ENCODE data around the gene KLHL6. TPM values are rescaled to one million over a fixed set of nuclear protein-coding genes. Genes with fewer than 3 reads are reported as not detected.

KLHL6 gene
- 1 to 10 TPM in 3 of 4 donors, under 1 TPM in 1; 0.67 to 2.7 (median 1.0) TPM for total RNA-seq

- no peak for TF ChIP-seq CTCF (IDR thresholded peaks at IDR 0.05)
- peak in 1 of 2 donors; percentile 22 for TF ChIP-seq POLR2A (IDR thresholded peaks at IDR 0.05)
- DNase-seq = peak in 1 of 2 donors; percentile 8
- H3K9me3 ChIP-seq = no peaks in the 10 kb centered on the region
- no peaks in the 10 kb centered on the region for H3K27me3 ChIP-seq
- H3K27ac ChIP-seq = peak within 1 kb of the TSS in 2 of 3 donors; percentile 17 to 26
- H3K4me1 ChIP-seq = no peaks in the 10 kb centered on the region
- WGBS, 2 donors = 57 to 61% methylated on average over 9 of the region's 9 CpGs
- no peaks in the 10 kb centered on the region for H3K36me3 ChIP-seq
- H3K4me3 ChIP-seq (replicated peaks in 1 of 3) = no peak within 1 kb of the TSS
- intact Hi-C loops (cut with DNase I) = no loop called here
These were observed at the start of gene KLHL6 for GRCh38 chr3:183555541-183556081. TSS of gene KLHL6 (minus strand) at chr3:183555706. CDS start at chr3:183555653, 53 bp downstream.

- TF ChIP-seq CTCF (IDR thresholded peaks at IDR 0.05) (no peak), POLR2A (IDR thresholded peaks at IDR 0.05) (no peak)
- DNase-seq = no peak
- H3K4me1 ChIP-seq = no peaks in the 10 kb centered on the region
- no peak overlapping the region for H3K4me3 ChIP-seq (replicated peaks in 1 of 3)
- 46 to 88% methylated on average over 1 of the region's 1 CpG for WGBS, 2 donors
- intact Hi-C loops (cut with DNase I) = no loop called here
- H3K9me3 ChIP-seq = no peaks in the 10 kb centered on the region
- H3K27me3 ChIP-seq = no peaks in the 10 kb centered on the region
- no peaks in the 10 kb centered on the region for H3K36me3 ChIP-seq
- no peak overlapping the region for H3K27ac ChIP-seq
These were observed 42.5 kb upstream of the KLHL6 start for GRCh38 chr3:183597959-183598358.

- H3K4me1 ChIP-seq = no peaks in the 10 kb centered on the region
- no peaks in the 10 kb centered on the region for H3K27me3 ChIP-seq
- no peaks in the 10 kb centered on the region for H3K36me3 ChIP-seq
- TF ChIP-seq CTCF (IDR thresholded peaks at IDR 0.05) (no peak), POLR2A (IDR thresholded peaks at IDR 0.05) (no peak)
- no peak overlapping the region for H3K4me3 ChIP-seq (replicated peaks in 1 of 3)
- no peak for DNase-seq
- H3K9me3 ChIP-seq = no peaks in the 10 kb centered on the region
- 99 to 100% methylated on average over 2 of the region's 2 CpGs for WGBS, 2 donors
- H3K27ac ChIP-seq = no peak overlapping the region
- intact Hi-C loops (cut with DNase I) = no loop called here
These were observed 39.1 kb upstream of the KLHL6 start for GRCh38 chr3:183594636-183595035.

GRCh38 chr3:183592821-183593220, 37.3 kb upstream of the KLHL6 start:
- no peak for DNase-seq
- no peak for TF ChIP-seq CTCF (IDR thresholded peaks at IDR 0.05)
- TF ChIP-seq POLR2A (IDR thresholded peaks at IDR 0.05) = no peak
- H3K9me3 ChIP-seq = no peaks in the 10 kb centered on the region
- WGBS, 2 donors = 94 to 99% methylated on average over 7 of the region's 7 CpGs
- H3K36me3 ChIP-seq = no peaks in the 10 kb centered on the region
- H3K4me3 ChIP-seq (replicated peaks in 1 of 3) = no peak overlapping the region
- H3K27ac ChIP-seq = no peak overlapping the region
- intact Hi-C loops (cut with DNase I) = no loop called here
- H3K27me3 ChIP-seq = no peaks in the 10 kb centered on the region
- no peaks in the 10 kb centered on the region for H3K4me1 ChIP-seq

- intact Hi-C loops (cut with DNase I) = no loop called here
- H3K4me1 ChIP-seq = no peaks in the 10 kb centered on the region
- no peaks in the 10 kb centered on the region for H3K9me3 ChIP-seq
- no peak overlapping the region for H3K4me3 ChIP-seq (replicated peaks in 1 of 3)
- 68 to 71% methylated on average over 6 of the region's 6 CpGs for WGBS, 2 donors
- H3K36me3 ChIP-seq = no peaks in the 10 kb centered on the region
- DNase-seq = no peak
- TF ChIP-seq CTCF (IDR thresholded peaks at IDR 0.05) = peak in 1 of 6 experiments; percentile 14
- TF ChIP-seq POLR2A (IDR thresholded peaks at IDR 0.05) = no peak
- no peak overlapping the region for H3K27ac ChIP-seq
- no peaks in the 10 kb centered on the region for H3K27me3 ChIP-seq
These were observed 36.5 kb upstream of the KLHL6 start for GRCh38 chr3:183591881-183592521.

All from thyroid gland (tissue), 4 donors.